ENCODE results near the gene LUZP4. TPM values are rescaled to one million over a fixed set of nuclear protein-coding genes. Genes with fewer than 3 reads are reported as not detected.
"Not testable (repeated sequence)": the region's sequence is repeated elsewhere in the genome, so short reads cannot be mapped to it uniquely, and the experiment has no call there.

LUZP4 gene
- total RNA-seq, 1 donor: not detected

GRCh38 chrX:115318139-115318538 lies 28.6 kb downstream of the LUZP4 start:
- Histone ChIP-seq H3K27me3 (ENCODE audit: insufficient read depth, low read length) (no peaks in the 10 kb centered on the region), H3K4me3 (ENCODE audit: low read length) (no peak overlapping the region), H3K9me3 (ENCODE audit: low read depth, low read length) (no peaks in the 10 kb centered on the region), H3K4me1 (ENCODE audit: insufficient read depth, low read length) (no peaks in the 10 kb centered on the region)

DNA sequence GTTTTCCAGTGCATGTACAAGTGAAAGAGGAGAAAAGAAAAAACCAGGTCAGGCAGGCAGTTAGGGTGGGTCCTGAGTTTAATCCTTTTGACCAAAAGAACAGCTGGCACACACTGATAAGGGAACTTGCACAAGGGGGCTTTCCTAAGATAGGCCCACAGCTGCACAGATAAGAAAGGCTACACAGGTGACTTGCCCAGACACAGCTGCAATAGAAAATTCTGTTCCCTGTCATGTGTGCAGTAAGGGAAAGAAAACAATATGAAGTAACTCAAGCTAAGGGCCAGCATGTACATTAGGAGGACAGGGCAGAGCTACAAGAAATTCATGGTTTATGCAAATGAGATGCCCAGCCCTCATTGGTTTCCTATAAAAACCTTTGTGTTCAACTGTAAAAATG lies 32.9 kb downstream of the LUZP4 start:
- Histone ChIP-seq H3K4me1 (ENCODE audit: insufficient read depth, low read length) (no peaks in the 10 kb centered on the region), H3K27me3 (ENCODE audit: insufficient read depth, low read length) (no peaks in the 10 kb centered on the region), H3K9me3 (ENCODE audit: low read depth, low read length) (no peaks in the 10 kb centered on the region), H3K4me3 (ENCODE audit: low read length) (no peak overlapping the region)

- H3K4me1 ChIP-seq (ENCODE audit: insufficient read depth, low read length): no peaks in the 10 kb centered on the region
- no peak overlapping the region for H3K4me3 ChIP-seq (ENCODE audit: low read length)
- H3K27me3 ChIP-seq (ENCODE audit: insufficient read depth, low read length): no peaks in the 10 kb centered on the region
- no peaks in the 10 kb centered on the region for H3K9me3 ChIP-seq (ENCODE audit: low read depth, low read length)
Measured at GRCh38 chrX:115324194-115324593, 34.7 kb downstream of the LUZP4 start.

DNA sequence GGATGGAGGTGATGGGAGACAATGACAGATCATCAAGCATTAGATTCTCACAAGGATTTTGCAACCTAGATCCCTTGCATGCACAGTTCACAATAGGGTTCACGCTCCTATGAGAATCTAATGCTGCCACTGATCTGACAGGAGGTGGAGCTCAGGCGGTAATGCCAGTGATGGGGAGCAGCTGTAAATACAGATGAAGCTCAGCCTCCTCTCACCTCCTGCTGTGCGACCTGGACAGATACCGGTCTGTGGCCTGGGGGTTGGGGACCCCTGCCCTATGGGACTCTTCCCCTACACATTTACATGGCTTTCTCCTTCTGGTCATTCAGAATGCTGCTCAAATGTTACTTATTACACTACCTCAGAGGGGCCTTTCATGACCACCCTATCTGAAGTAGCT lies 39.8 kb downstream of the LUZP4 start:
- not testable (repeated sequence) for H3K27me3 ChIP-seq (ENCODE audit: insufficient read depth, low read length); H3K9me3 ChIP-seq (ENCODE audit: low read depth, low read length); H3K4me1 ChIP-seq (ENCODE audit: insufficient read depth, low read length); H3K4me3 ChIP-seq (ENCODE audit: low read length)

GRCh38 chrX:115330498-115331168 lies 41.1 kb downstream of the LUZP4 start:
- Histone ChIP-seq H3K4me1 (ENCODE audit: insufficient read depth, low read length) (no peaks in the 10 kb centered on the region), H3K9me3 (ENCODE audit: low read depth, low read length) (no peaks in the 10 kb centered on the region), H3K4me3 (ENCODE audit: low read length) (no peak overlapping the region), H3K27me3 (ENCODE audit: insufficient read depth, low read length) (no peaks in the 10 kb centered on the region)

GRCh38 chrX:115332832-115333231 lies 43.3 kb downstream of the LUZP4 start:
- Histone ChIP-seq H3K4me1 (ENCODE audit: insufficient read depth, low read length) (no peaks in the 10 kb centered on the region), H3K27me3 (ENCODE audit: insufficient read depth, low read length) (no peaks in the 10 kb centered on the region), H3K9me3 (ENCODE audit: low read depth, low read length) (no peaks in the 10 kb centered on the region), H3K4me3 (ENCODE audit: low read length) (no peak overlapping the region)

GRCh38 chrX:115333446-115333845 lies 43.9 kb downstream of the LUZP4 start:
- H3K4me1 ChIP-seq (ENCODE audit: insufficient read depth, low read length): no peaks in the 10 kb centered on the region
- no peak overlapping the region for H3K4me3 ChIP-seq (ENCODE audit: low read length)
- no peaks in the 10 kb centered on the region for H3K27me3 ChIP-seq (ENCODE audit: insufficient read depth, low read length)
- no peaks in the 10 kb centered on the region for H3K9me3 ChIP-seq (ENCODE audit: low read depth, low read length)

GRCh38 chrX:115337491-115338144 lies 48.1 kb downstream of the LUZP4 start:
- no peaks in the 10 kb centered on the region for H3K27me3 ChIP-seq (ENCODE audit: insufficient read depth, low read length)
- no peaks in the 10 kb centered on the region for H3K9me3 ChIP-seq (ENCODE audit: low read depth, low read length)
- H3K4me1 ChIP-seq (ENCODE audit: insufficient read depth, low read length): no peaks in the 10 kb centered on the region
- H3K4me3 ChIP-seq (ENCODE audit: low read length): no peak overlapping the region

DNA sequence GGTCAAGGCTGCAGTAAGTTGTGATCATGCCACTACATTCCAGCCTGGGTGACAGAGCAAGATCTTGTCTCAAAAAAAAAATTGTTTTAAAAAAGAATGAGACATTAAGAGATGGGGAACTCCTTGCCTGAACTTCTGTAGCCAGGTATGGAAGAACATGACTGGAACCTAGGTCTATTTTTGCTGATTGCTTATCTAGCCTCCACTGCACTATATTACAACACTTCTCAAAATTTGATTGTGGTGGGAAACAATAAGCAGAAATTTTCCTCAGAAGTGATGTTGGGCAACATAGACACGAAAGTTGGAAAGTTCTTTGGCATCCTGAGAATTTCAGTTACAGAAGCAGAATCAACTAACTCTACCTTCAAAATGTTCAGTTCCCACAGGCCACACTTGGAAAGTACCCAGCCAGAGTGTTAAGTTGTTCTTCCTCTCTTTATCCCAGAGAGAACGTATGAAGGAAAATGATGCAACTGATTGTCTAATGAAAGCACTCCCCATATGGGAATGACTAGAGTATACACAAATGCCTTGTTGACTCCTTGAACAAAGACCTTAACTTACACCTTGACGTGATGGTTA lies 50.0 kb downstream of the LUZP4 start:
- Histone ChIP-seq H3K27me3 (ENCODE audit: insufficient read depth, low read length) (no peaks in the 10 kb centered on the region), H3K4me3 (ENCODE audit: low read length) (no peak overlapping the region), H3K4me1 (ENCODE audit: insufficient read depth, low read length) (no peaks in the 10 kb centered on the region), H3K9me3 (ENCODE audit: low read depth, low read length) (no peaks in the 10 kb centered on the region)

- no peak overlapping the region for H3K4me3 ChIP-seq (ENCODE audit: low read length)
- H3K4me1 ChIP-seq (ENCODE audit: insufficient read depth, low read length): no peaks in the 10 kb centered on the region
- no peaks in the 10 kb centered on the region for H3K9me3 ChIP-seq (ENCODE audit: low read depth, low read length)
- H3K27me3 ChIP-seq (ENCODE audit: insufficient read depth, low read length): no peaks in the 10 kb centered on the region
Measured at GRCh38 chrX:115341421-115341820, 51.9 kb downstream of the LUZP4 start.

- no peaks in the 10 kb centered on the region for H3K4me1 ChIP-seq (ENCODE audit: insufficient read depth, low read length)
- no peak overlapping the region for H3K4me3 ChIP-seq (ENCODE audit: low read length)
- no peaks in the 10 kb centered on the region for H3K27me3 ChIP-seq (ENCODE audit: insufficient read depth, low read length)
- no peaks in the 10 kb centered on the region for H3K9me3 ChIP-seq (ENCODE audit: low read depth, low read length)
Measured at GRCh38 chrX:115344885-115345614, 55.5 kb downstream of the LUZP4 start.

DNA sequence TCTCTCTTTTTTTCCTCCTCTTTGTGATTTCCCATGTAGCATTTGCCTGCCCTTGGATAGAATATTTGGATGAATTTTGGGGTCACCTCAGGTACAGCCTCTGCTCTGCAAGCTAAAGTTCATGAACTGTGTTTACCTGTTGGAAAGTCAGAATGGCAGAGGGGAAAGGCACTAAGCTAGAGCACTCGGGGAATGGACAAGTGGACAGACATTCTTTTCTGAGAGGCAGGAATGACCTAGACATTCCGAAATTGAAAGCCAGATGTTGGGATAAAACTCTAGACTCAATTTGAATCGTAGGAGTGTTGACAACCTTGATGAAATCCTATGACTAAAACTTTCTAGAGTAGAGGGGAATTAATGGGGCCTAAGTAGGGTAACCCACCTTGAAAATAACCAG lies 56.1 kb downstream of the LUZP4 start:
- Histone ChIP-seq H3K9me3 (ENCODE audit: low read depth, low read length) (no peaks in the 10 kb centered on the region), H3K27me3 (ENCODE audit: insufficient read depth, low read length) (no peaks in the 10 kb centered on the region), H3K4me3 (ENCODE audit: low read length) (no peak overlapping the region), H3K4me1 (ENCODE audit: insufficient read depth, low read length) (no peaks in the 10 kb centered on the region)

- H3K9me3 ChIP-seq (ENCODE audit: low read depth, low read length); H3K4me3 ChIP-seq (ENCODE audit: low read length); H3K27me3 ChIP-seq (ENCODE audit: insufficient read depth, low read length); H3K4me1 ChIP-seq (ENCODE audit: insufficient read depth, low read length): not testable (repeated sequence)
Measured at GRCh38 chrX:115346738-115347137, 57.2 kb downstream of the LUZP4 start.

DNA sequence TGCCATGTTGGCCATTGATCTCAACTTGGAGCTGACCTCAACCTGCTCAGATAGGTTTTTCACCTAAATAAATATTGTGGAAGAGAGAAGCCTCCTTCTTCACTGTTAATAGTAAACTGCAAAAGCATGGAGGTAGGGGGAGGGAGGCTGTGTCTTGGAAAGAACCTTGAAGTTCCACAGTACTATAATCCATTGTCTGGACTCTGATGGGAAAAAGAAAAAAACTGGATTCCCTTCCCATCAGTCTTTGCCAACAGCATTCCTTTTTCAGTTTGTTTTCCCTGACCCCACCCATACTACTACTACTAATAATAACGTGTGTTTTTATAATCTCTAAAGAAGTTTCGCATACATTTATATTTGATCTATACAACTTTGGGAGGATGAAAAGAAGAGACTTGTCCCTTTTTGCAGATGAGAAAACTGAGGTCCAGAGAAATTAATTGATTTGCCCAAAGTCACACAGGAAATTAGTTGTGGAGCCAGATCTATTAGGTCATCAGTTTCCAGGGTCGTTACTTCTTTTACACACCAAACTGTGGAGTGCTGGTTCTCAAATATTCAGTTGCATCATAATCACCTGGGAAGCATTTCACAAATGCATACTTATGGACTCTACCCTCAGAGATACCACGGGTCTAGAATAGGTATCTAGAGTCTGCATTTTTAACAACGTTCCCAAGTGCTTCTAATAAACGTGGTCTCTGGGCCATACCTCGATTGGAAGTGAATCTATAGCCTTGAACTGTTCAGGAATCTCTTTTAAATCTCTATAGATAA lies 59.1 kb downstream of the LUZP4 start:
- H3K4me3 ChIP-seq (ENCODE audit: low read length): no peak overlapping the region
- no peaks in the 10 kb centered on the region for H3K4me1 ChIP-seq (ENCODE audit: insufficient read depth, low read length)
- no peaks in the 10 kb centered on the region for H3K9me3 ChIP-seq (ENCODE audit: low read depth, low read length)
- H3K27me3 ChIP-seq (ENCODE audit: insufficient read depth, low read length): no peaks in the 10 kb centered on the region
